OCI-LY1 (cell line): Measurements from ENCODE around the gene HOMER1.

Experiments
- EZH2 ChIP-seq: fragments of 200-600 bp; sonication (generic), shearing (Covaris generic); IDR thresholded peaks from 2 replicates; pipeline ENCODE4 v1.8.0; 2017; ENCODE audit warnings: borderline replicate concordance, mixed run types, mild to moderate bottlenecking, antibody characterized with exemption, low read length, moderate library complexity, mixed read lengths
- TF ChIP-seq, protein P1 (sequence below): fragments of 200-600 bp; sonication (generic), shearing (Covaris generic); IDR thresholded peaks from 2 replicates; pipeline ENCODE4 v1.5.1; 2017; ENCODE audit warnings: mild to moderate bottlenecking, antibody characterized with exemption, low read length, moderate library complexity, mixed read lengths

DNA sequence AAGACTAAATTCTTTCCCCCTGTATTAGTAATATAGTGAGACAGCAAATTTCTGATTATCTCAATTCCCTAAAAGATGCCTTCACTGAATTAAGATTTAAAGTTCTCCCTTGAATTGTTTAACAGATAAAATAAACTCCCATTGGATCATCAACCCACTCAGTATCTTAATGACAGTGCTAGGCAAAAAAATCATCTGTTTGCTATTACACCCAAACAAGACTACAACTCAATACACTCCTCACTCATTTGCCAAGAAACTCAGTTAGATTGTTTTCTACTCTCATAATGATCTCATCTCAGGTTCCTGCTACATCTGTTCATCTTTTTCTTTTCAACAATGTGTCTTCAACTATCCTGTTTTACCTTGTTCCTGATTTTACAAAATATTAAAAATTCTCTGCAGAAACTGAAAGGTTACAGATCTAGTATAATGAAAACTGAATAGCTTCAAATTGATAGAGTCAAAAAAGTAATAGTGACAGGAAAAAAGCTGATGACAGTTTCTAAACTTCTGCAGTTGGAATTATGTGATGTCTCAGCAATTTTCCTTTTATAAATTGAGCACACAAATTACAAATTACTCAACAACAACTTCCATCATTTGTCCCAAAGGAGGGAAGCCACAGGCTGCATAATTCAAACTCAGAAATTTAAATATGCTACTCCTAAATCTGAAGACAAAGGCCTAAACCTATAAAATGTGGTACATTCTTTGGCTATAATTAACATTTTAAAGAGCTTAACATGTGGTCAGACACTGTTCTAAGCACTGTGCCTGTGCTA is 39.4 kb downstream of the HOMER1 start:
- TF ChIP-seq, protein P1, sequence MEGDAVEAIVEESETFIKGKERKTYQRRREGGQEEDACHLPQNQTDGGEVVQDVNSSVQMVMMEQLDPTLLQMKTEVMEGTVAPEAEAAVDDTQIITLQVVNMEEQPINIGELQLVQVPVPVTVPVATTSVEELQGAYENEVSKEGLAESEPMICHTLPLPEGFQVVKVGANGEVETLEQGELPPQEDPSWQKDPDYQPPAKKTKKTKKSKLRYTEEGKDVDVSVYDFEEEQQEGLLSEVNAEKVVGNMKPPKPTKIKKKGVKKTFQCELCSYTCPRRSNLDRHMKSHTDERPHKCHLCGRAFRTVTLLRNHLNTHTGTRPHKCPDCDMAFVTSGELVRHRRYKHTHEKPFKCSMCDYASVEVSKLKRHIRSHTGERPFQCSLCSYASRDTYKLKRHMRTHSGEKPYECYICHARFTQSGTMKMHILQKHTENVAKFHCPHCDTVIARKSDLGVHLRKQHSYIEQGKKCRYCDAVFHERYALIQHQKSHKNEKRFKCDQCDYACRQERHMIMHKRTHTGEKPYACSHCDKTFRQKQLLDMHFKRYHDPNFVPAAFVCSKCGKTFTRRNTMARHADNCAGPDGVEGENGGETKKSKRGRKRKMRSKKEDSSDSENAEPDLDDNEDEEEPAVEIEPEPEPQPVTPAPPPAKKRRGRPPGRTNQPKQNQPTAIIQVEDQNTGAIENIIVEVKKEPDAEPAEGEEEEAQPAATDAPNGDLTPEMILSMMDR: no peak
- TF ChIP-seq EZH2: no peak
